Measurements from ENCODE around the gene CPAMD8. TPM values are rescaled to one million over a fixed set of nuclear protein-coding genes. Genes with fewer than 3 reads are reported as not detected.
"Not testable (repeated sequence)": the region's sequence is repeated elsewhere in the genome, so short reads cannot be mapped to it uniquely, and the experiment has no call there.

Gene CPAMD8
- total RNA-seq, 4 donors from 2014 or later = 4.7 to 39.6 (median 11.2) TPM

- no peak for ATAC-seq (ENCODE audit: low FRiP score)
- TF ChIP-seq CTCF (IDR thresholded peaks at IDR 0.05) = no peak
- DNase-seq (ENCODE audit: low spot score) = no peak
Measured at GRCh38 chr19:16946951-16947940, 79.4 kb downstream of the CPAMD8 start.

GRCh38 chr19:16945762-16946465 is 80.7 kb downstream of the CPAMD8 start:
- DNase-seq (ENCODE audit: low spot score) = no peak
- TF ChIP-seq CTCF (IDR thresholded peaks at IDR 0.05) = no peak
- no peak for ATAC-seq (ENCODE audit: low FRiP score)

- DNase-seq (ENCODE audit: low spot score) (no peak), ATAC-seq (ENCODE audit: low FRiP score) (no peak)
- no peak for TF ChIP-seq CTCF (IDR thresholded peaks at IDR 0.05)
Measured at GRCh38 chr19:16945364-16945714, 81.3 kb downstream of the CPAMD8 start.

- no peak for TF ChIP-seq CTCF (IDR thresholded peaks at IDR 0.05)
- ATAC-seq (ENCODE audit: low FRiP score) (no peak), DNase-seq (ENCODE audit: low spot score) (no peak)
Measured at GRCh38 chr19:16944626-16945363, 81.8 kb downstream of the CPAMD8 start.

- DNase-seq (ENCODE audit: low spot score) (no peak), ATAC-seq (ENCODE audit: low FRiP score) (no peak)
- TF ChIP-seq CTCF (IDR thresholded peaks at IDR 0.05) = no peak
Measured at GRCh38 chr19:16943942-16944625, 82.5 kb downstream of the CPAMD8 start.

GRCh38 chr19:16943090-16943489 is 83.5 kb downstream of the CPAMD8 start:
- ATAC-seq (ENCODE audit: low FRiP score); DNase-seq (ENCODE audit: low spot score): not testable (repeated sequence)

Measured in omental fat pad (tissue), 4 donors.